Liver (tissue), 3 donors: ENCODE results near the gene CUX1.
"Not testable (repeated sequence)": the region's sequence is repeated elsewhere in the genome, so short reads cannot be mapped to it uniquely, and the experiment has no call there.

Experiments used
- ATF3 ChIP-seq: IDR thresholded peaks from 2 replicates; pipeline ENCODE4 v1.6.1; 2016; ENCODE audit warnings: antibody characterized with exemption
- CTCF ChIP-seq: fragments of 150-350 bp; IDR thresholded peaks from 2 replicates; pipeline ENCODE4 v1.5.1; 2017; ENCODE audit warnings: improper control_type of control experiment, low read depth, low read length; ENCODE audit not compliant: missing input control
- FOXA1 ChIP-seq: IDR thresholded peaks from 2 replicates; pipeline ENCODE4 v1.6.1; 2016; ENCODE audit warnings: antibody characterized with exemption
- GABPA ChIP-seq, 2 donors: IDR thresholded peaks in 1 of 2; conservative IDR thresholded peaks in 1 of 2; 2 replicates each; pipeline ENCODE4 v1.6.1; 2016; ENCODE audit warnings: antibody characterized with exemption in 2 of 2, mild to moderate bottlenecking in 1 of 2, moderate library complexity in 1 of 2
- HNF4G ChIP-seq: IDR thresholded peaks from 2 replicates; pipeline ENCODE4 v1.6.1; 2016; ENCODE audit warnings: antibody characterized with exemption
- JUND ChIP-seq, 2 donors: IDR thresholded peaks; 2 replicates each; pipeline ENCODE4 v1.6.1; 2016; ENCODE audit warnings: antibody characterized with exemption in 2 of 2
- RAD21 ChIP-seq, 2 donors: IDR thresholded peaks; 2 replicates each; pipeline ENCODE4 v1.6.1; 2016; ENCODE audit warnings: antibody characterized with exemption in 2 of 2, mild to moderate bottlenecking in 2 of 2
- REST ChIP-seq: IDR thresholded peaks from 2 replicates; pipeline ENCODE4 v1.6.1; 2016; ENCODE audit warnings: antibody characterized with exemption, mild to moderate bottlenecking
- RXRA ChIP-seq, 2 donors: IDR thresholded peaks; 2 replicates each; pipeline ENCODE4 v1.6.1; 2017 to 2018; ENCODE audit warnings: antibody characterized with exemption in 2 of 2, mild to moderate bottlenecking in 1 of 2
- SP1 ChIP-seq: IDR thresholded peaks from 2 replicates; pipeline ENCODE4 v1.6.1; 2018; ENCODE audit warnings: antibody characterized with exemption, mild to moderate bottlenecking
- TAF1 ChIP-seq: conservative IDR thresholded peaks from 2 replicates; pipeline ENCODE4 v1.6.1; 2016; ENCODE audit warnings: antibody characterized with exemption, mild to moderate bottlenecking
- YY1 ChIP-seq: IDR thresholded peaks from 2 replicates; pipeline ENCODE4 v1.6.1; 2016; ENCODE audit warnings: antibody characterized with exemption, mild to moderate bottlenecking
- donor health status: healthy.
- donor health status: healthy.

GRCh38 chr7:102330666-102331460 lies 513.4 kb downstream of the CUX1 start:
- not testable (repeated sequence) for TF ChIP-seq RAD21 (IDR thresholded peaks at IDR 0.05); CTCF; YY1; GABPA (IDR thresholded peaks at IDR 0.05 in 1 of 2, conservative IDR thresholded peaks at IDR 0.05 in 1 of 2); REST; FOXA1; ATF3; SP1; HNF4G; TAF1; JUND (IDR thresholded peaks at IDR 0.05); RXRA (IDR thresholded peaks at IDR 0.05)
